OCI-LY3 (cell line): ENCODE data around the gene TMPRSS13.
"Not testable (repeated sequence)": the region's sequence is repeated elsewhere in the genome, so short reads cannot be mapped to it uniquely, and the experiment has no call there.

Source experiments
- H2AFZ ChIP-seq: fragments of 200-600, 300-600 bp; shearing (Covaris generic); 2 replicates; pipeline ENCODE4 v1.6.0; 2014; ENCODE audit warnings: antibody characterized with exemption, low read depth, low read length
- H3K27ac ChIP-seq: fragments of 200-600, 300-600 bp; sonication (generic); 2 replicates; pipeline ENCODE4 v1.5.1; 2014; ENCODE audit warnings: mild to moderate bottlenecking, low read length, moderate library complexity, mixed read lengths
- H3K27me3 ChIP-seq: fragments of 200-600, 300-600 bp; sonication (generic); 2 replicates; pipeline ENCODE4 v1.6.1; 2014; ENCODE audit warnings: low read depth, low read length, mixed read lengths
- H3K36me3 ChIP-seq: fragments of 200-600, 300-600 bp; sonication (generic); replicated peaks from 2 replicates; pipeline ENCODE3; 2014; ENCODE audit warnings: low read depth, low read length, mixed read lengths
- H3K4me1 ChIP-seq: fragments of 300-600, 200-600 bp; sonication (generic); 2 replicates; pipeline ENCODE4 v1.6.1; 2014; ENCODE audit warnings: low read length, mixed read lengths
- H3K4me2 ChIP-seq: fragments of 200-600, 300-600 bp; sonication (generic); 2 replicates; pipeline ENCODE4 v1.6.1; 2014; ENCODE audit warnings: low read length, mixed read lengths
- H3K4me3 ChIP-seq: fragments of 300-600, 200-600 bp; sonication (generic); 2 replicates; pipeline ENCODE4 v1.5.1; 2014; ENCODE audit warnings: antibody characterized with exemption, mild to moderate bottlenecking, low read length, moderate library complexity
- H3K79me2 ChIP-seq: fragments of 300-600, 200-600 bp; shearing (Covaris generic); 2 replicates; pipeline ENCODE4 v1.6.1; 2014; ENCODE audit warnings: mild to moderate bottlenecking, low read length, mixed read lengths
- H3K9ac ChIP-seq: fragments of 300-600, 200-600 bp; shearing (Covaris generic); 2 replicates; pipeline ENCODE4 v1.6.0; 2014; ENCODE audit warnings: mild to moderate bottlenecking, low read length, moderate library complexity
- H3K9me3 ChIP-seq: fragments of 200-600, 300-600 bp; shearing (Covaris generic); 2 replicates; pipeline ENCODE4 v1.6.1; 2014; ENCODE audit warnings: low read length, mixed read lengths; ENCODE audit not compliant: insufficient read depth
- H4K20me1 ChIP-seq: fragments of 200-600, 300-600 bp; sonication (generic); 2 replicates; pipeline ENCODE4 v1.6.1; 2016; ENCODE audit warnings: low read length, mixed read lengths; ENCODE audit not compliant: insufficient read depth
- CTCF ChIP-seq: fragments of 200-600, 300-600 bp; sonication (generic); IDR thresholded peaks from 2 replicates; pipeline ENCODE4 v1.5.1; 2014; ENCODE audit warnings: antibody characterized with exemption, low read length, low read depth
- EZH2phosphoT487 ChIP-seq: fragments of 200-600 bp; shearing (Covaris generic); IDR thresholded peaks from 2 replicates; pipeline ENCODE4 v1.6.1; 2018; ENCODE audit warnings: antibody characterized with exemption, mixed run types, low read depth

The TMPRSS13 gene

GRCh38 chr11:117866526-117866925 lies 62.7 kb downstream of the TMPRSS13 start:
- Histone ChIP-seq H2AFZ (no peak overlapping the region), H3K4me3 (no peak overlapping the region), H3K36me3 (no peaks in the 10 kb centered on the region), H3K79me2 (no peaks in the 10 kb centered on the region), H3K4me2 (no peak overlapping the region), H3K9ac (no peak overlapping the region), H3K9me3 (no peaks in the 10 kb centered on the region), H4K20me1 (no peaks in the 10 kb centered on the region), H3K27me3 (no peaks in the 10 kb centered on the region), H3K4me1 (peaks cover 22% of the 10 kb centered on the region), H3K27ac (no peak overlapping the region)
- TF ChIP-seq CTCF (no peak), EZH2phosphoT487 (no peak)

- not testable (repeated sequence) for H3K9ac ChIP-seq, H2AFZ ChIP-seq, H3K4me2 ChIP-seq, H3K36me3 ChIP-seq, H3K4me3 ChIP-seq, H3K79me2 ChIP-seq, H3K9me3 ChIP-seq, H4K20me1 ChIP-seq, H3K27ac ChIP-seq, H3K27me3 ChIP-seq
- peaks cover 19% of the 10 kb centered on the region for H3K4me1 ChIP-seq
These were observed 63.7 kb downstream of the TMPRSS13 start for GRCh38 chr11:117865546-117865945.

- H3K36me3 ChIP-seq: no peaks in the 10 kb centered on the region
- no peaks in the 10 kb centered on the region for H4K20me1 ChIP-seq
- no peaks in the 10 kb centered on the region for H3K9me3 ChIP-seq
- no peak overlapping the region for H3K4me2 ChIP-seq
- H3K27ac ChIP-seq: no peak overlapping the region
- H3K4me1 ChIP-seq: no peaks in the 10 kb centered on the region
- no peak for TF ChIP-seq EZH2phosphoT487
- no peak for TF ChIP-seq CTCF
- H2AFZ ChIP-seq: no peak overlapping the region
- H3K4me3 ChIP-seq: no peak overlapping the region
- H3K27me3 ChIP-seq: no peaks in the 10 kb centered on the region
- H3K79me2 ChIP-seq: no peaks in the 10 kb centered on the region
- H3K9ac ChIP-seq: no peak overlapping the region
These were observed 65.8 kb downstream of the TMPRSS13 start for GRCh38 chr11:117863383-117863782.

GRCh38 chr11:117862753-117863152 lies 66.4 kb downstream of the TMPRSS13 start:
- Histone ChIP-seq H3K79me2 (no peaks in the 10 kb centered on the region), H3K9ac (no peak overlapping the region), H3K27ac (no peak overlapping the region), H3K4me3 (no peak overlapping the region), H3K36me3 (no peaks in the 10 kb centered on the region), H2AFZ (no peak overlapping the region), H3K9me3 (no peaks in the 10 kb centered on the region), H3K27me3 (no peaks in the 10 kb centered on the region), H3K4me1 (no peaks in the 10 kb centered on the region), H4K20me1 (no peaks in the 10 kb centered on the region), H3K4me2 (no peak overlapping the region)
- TF ChIP-seq EZH2phosphoT487: no peak
- no peak for TF ChIP-seq CTCF
